GM21381 (cell line): ENCODE measurements around the gene LPAR1.

Experiments used
- ATAC-seq: cut with Tn5 transposase; IDR thresholded peaks from one replicate; pipeline ENCODE4 v1.9.1; 2021; ENCODE audit warnings: mild to moderate bottlenecking, moderate library complexity; ENCODE audit not compliant: unreplicated experiment

LPAR1 gene

DNA sequence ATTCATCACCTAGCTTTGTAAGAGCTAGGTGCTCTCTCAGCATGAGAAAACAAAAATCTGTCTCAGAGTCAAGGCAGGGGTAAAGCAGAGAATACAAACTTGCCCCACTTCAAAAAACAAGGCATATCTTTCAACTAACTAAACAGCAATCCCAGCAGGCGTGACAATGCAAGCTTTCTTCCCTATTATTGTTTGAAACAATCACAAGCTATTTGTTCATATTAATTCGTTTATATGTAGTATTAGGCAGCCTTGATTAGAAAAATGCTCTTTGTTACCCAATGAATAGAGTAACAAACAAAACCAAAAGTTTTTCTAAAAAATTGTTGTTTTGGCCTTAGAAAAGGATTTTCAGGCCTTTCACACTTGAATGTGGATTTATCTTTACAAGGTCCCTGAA lies 71.1 kb downstream of the LPAR1 start:
- ATAC-seq, result no peak

DNA sequence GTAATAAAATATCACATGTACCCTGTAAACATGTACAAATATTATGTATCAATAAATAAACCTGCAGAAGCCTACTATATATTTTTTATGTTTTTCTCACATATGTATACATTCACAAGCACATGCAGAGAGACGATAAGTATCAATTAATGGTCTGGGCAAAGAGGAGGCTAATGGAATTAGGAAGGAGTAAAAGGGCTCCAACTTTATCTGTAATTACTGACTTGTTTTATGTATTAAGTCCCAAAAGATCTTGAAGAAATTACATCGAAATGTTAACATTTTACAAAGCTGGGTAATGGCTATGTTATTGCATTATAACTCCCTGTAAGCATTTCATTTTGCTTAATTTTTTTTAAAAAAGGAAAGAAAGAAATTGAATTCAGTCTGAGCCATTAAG lies 78.0 kb downstream of the LPAR1 start:
- ATAC-seq, result no peak

DNA sequence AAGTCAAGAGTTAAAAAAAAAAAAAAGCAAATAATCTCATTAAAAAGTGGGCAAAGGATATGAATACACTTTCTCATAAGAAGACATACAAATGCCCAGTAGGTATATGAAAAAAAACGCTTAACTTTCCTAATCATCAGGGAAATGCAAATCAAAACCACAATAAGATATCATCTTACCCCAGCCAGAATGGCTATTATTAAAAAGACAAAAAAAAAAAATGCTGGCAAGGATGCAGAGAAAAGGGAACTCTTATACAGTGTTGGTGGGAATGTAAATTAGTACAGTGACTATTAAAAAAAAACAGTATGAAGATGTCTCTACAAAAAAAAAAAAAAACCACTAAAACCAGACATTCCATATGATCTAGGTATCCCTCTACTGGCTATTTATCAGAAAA lies 79.4 kb downstream of the LPAR1 start:
- ATAC-seq, result no peak

DNA sequence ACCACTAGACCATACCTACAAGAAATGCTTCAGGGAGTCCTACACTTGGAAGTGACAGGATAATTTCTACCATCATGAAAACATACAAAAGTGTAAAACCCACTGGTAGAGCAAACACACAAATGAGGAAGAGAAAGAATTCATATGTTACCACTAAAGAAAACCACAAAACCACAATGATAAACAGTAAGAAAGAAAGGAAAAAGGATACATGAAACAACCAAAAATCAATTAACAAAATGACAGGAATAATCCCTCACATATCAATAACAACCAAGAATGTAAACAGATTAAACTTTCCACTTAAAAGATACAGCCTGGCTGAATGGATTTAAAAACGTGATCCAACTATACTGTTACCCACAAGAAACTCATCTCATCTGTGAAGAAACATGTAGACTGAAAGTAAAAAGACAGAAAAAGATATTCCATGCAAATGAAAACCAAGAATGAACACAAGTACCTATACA lies 83.4 kb downstream of the LPAR1 start:
- ATAC-seq, result peak; percentile 54

DNA sequence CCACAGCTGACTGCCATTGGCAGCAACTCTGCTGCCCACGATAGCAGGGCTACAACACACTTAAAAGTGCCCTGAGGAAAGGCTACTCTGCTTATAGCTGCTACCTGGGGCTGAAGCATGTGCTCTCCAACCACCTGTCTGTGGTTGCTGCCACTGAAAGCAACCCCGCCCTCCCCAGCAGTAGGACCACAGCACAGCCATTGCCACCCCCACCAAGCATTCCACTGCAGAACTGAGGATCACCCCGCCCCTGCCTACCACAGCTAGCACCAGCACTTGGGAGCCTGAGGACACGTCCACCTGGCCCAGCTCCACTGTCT lies 85.8 kb downstream of the LPAR1 start:
- ATAC-seq, result no peak

DNA sequence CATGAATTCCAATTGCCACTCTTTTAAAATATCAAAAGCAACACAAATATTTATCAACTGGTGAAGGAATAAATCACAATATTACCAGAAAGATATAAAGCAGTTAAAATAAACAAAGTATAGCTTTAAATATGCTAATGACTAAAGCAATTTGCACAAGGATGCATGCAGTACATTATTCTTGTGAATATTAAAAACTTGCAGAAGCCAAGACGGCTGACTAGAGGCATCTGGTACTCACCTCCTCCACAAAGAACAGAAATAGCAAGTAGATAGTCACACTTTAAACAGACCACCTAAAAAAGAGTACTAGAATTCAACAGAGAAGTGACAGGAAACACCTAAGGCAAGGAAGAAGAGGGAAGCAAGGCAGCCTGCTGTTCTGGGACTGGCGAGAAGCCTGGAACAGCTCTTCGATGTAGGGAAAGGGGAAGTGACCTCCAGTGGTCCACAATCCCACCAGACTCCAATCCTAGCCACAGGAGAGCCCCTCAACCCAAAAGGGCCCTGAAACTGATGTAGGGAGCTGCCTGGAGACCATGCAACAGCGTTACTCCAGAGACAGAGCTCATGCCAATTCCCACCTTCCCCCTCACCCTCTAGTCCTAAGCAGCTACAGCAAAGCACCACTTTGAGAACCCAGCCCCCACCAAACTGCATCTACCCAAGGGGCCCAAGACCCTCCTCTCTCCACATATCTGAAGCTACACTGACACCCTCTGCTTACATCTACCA lies 86.3 kb downstream of the LPAR1 start:
- ATAC-seq, result no peak

DNA sequence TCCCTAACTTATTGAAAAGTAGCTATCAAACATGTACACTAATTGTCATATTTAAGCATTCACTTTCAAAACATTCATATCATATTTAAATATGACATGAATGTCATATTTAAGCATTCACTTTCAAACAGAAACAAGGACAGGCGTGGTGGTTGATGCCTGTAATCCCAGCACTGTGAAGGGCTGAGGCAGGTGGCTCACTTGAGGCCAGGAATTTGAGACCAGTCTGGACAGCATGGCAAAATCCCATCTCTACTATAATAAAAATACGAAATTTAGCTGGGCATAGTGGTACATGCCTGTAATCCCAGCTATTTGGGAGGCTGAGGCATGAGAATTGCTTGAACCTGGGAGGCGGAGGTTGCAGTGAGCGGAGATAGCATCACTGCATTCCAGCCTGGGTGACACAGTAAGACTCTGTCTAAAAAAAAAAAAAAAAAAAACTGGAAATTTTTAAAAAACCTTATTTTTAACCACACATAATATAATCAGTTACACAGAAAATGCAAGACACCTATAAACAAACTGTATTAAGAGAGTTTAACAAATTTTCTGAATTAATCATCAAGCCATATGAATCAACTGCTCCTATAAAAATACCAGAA lies 88.1 kb downstream of the LPAR1 start:
- ATAC-seq, result no peak

DNA sequence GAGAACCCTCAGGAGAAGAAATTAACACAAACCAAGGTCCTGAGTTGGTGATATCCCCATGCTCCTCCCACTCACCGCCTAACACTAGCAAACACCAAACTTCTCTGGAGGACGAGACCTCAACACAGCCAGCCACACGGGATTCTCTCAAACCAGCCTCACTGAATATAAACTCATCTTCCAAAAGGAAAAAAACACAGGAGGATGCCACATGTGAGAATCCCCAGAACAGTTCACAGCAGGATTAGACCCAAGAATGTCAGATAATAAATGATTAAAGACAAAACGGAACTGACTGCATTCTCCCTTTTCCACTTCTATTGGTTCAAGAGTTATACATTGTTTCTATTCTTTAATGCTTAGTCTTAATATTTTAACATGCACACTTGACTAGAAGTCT lies 89.2 kb downstream of the LPAR1 start:
- no peak for ATAC-seq

DNA sequence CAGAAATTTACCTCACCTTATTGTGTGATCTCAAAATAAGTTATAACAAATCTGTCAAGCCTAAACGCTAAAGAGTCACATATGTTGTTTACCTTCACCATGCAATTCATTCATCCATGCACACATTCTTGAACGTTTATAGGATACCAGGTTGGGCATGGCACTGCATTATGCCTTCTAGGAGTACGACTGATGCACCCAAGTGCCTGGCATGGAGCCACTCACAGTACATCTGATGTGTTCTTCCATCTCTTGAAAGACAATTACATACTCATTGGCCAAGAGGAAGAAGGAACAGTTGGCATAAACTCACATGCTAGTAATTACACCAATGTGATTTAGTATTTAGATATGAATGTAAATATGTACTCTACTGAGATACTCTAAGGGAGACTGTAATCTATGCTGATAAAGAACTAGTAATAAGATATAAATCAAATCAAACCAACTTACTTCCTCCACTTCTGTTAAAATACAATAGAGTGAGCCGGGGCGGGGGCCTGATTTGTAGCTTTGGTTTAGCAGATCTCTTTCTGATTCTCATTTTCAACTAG lies 90.7 kb downstream of the LPAR1 start:
- ATAC-seq, result no peak

DNA sequence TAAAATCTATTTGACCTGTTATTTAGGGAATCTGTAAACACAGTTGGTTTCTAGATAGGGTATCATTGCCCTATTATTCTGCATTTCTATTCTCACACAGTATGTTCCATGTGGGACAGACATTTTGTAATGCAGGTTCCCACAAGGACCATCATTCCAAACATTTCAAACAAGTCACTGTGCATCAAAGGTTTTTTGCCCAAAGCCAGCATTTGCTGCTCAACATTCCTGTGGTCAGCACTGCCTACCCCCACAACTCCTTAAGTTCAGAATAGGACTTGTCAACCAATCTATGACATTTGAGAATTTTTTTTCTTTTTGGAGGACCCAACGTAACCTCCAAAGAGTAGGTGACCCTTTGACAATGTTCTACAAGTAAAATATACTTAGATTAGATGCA lies 95.7 kb downstream of the LPAR1 start:
- no peak for ATAC-seq

DNA sequence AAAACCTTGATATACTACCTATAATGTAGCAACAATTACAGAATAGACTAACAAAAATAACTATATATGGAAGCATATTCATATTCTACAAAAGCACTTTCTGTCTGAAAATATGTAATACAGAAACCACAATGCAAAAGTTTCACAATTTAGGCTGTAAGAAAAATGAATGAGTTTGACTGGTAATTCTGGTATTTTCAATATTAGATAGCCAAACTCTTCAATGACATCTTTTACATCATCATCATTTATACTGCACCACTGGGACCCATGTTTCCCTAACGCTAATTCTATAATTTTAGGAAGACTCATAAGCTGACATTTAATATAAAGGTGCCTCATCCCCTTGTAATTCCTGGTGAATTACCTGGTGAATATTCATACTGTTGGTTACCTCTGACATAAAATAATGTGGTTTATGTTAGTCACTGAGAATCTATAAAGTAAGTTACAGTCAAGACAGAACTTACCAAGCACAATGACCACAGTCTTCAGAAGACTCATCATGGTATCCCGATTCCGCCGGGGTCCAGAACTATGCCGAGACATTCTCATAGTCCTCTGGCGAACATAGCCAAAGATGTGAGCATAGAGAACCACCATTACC lies 97.2 kb downstream of the LPAR1 start:
- ATAC-seq, result no peak

DNA sequence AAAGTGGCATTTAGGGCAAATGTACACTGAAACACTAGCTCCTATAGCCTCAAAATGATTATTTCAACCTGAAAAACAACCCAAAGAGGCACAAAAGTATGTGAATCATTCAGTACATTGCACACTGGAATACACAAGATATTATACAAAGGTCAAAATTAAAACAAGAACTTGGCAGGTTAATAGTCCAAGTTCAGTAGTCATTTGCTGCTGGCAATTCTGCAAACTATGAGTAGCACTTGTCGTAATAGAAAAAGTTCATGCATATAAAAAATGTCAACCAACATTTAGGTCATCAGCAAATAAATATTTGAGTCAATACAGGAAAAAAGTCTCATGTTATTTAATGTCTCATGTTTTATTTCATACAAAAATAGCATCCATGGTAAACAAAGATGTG lies 98.7 kb downstream of the LPAR1 start:
- ATAC-seq, result no peak

DNA sequence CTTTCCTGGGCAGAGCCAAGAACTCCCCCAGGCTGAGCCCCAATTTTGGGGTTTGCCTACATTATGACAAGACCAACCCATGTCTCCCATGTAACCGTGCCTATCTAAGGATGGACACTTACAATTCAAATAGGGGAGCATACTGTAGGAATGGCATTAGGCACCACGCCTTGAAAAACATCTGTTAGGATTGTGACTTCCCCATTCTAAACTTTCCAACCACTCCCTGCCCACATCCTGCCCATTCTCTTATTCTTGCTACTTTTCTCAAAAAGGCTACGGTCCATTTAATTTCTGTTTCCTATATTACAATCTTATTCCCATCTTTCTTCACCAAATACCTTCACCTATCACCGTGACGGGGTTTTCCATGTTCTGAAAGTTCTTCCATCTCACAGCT lies 99.2 kb downstream of the LPAR1 start:
- no peak for ATAC-seq

DNA sequence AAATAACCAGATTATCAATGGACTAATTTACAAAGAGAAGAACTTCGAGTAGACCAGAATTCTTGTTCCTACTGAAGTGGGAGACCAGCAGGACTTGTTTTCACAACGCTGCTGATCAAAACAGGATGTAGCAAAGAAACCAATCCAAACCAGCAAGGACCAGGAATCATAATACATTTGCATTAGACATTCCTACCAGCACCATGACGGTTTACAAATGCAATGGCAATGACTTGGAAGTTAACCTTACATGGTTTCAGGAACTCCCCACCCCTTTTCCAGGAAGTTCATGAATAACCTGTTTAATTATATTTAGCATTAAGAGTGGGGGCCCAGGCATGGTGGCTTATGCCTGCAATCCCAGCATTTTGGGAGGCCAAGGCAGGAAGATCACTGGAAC lies 100.0 kb downstream of the LPAR1 start:
- ATAC-seq, result no peak

DNA sequence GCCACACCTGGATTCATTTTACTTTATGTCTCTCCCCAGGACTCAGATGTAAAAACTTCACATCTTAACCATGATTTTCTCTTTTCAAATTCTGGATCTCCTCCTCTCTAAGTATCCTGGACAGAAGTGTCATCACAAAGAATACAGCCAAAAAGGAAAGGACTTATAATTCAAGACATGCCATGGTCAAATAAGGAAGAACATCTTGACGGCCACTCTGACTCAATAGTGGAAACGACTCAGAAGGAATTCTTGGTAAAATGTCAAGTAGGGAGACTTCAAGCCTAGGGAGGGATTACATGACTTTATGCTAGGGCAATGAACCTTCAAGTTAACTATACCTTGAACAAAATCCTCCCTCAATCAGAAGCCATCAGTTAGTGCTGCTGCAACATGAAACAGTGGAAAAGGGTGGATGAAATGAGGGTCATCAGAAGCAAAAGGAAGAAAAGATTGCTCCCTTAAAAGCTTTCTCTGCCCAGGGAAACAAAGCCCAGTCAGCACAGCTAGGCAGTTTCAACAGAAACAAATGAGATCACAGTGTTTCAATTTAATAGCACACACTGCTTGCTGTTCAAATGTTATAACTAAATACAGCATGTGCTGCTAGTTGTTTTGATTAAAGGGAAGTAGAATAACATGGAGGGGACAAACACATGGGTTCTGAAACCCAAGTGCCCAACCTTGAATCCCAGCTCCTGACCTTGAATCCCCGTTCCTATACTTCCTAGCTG lies 101.4 kb downstream of the LPAR1 start:
- no peak for ATAC-seq

DNA sequence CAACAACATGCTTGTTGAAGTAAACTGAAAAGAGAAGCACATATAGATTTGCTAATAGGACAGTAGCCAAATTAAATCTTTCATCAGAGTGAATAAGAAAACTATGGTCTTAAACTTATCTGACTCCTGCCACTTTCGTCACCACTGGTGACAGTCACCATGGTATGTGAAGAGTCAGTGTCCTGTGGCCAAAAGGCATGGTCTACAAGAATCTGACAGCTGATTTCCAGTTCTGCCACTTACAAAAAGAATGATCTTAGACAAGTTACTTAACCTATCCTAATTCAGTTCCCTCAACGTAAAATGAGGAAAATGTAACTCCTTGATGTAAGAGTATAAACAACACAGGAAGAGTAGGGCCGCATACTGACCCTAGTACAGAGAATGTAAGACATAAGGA lies 102.0 kb downstream of the LPAR1 start:
- ATAC-seq, result no peak

DNA sequence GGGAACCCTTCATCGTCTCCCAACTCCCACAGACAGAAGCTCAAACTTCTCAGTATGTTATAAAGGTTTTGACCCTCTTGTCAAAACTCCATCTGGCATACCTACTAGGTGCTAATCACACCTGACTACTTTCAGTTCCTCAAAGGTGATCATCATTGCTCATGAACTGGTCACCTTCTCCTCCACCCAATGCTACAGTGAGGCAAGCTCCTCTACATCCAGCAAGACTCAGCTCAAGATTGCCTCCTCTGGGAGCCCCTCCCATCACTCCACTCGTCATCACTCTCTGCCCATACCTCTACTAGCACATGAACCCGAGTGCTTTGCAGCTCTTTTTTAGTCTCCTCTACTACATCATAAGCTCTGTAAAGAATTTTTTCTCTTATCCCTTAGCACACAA lies 102.4 kb downstream of the LPAR1 start:
- ATAC-seq, result no peak

DNA sequence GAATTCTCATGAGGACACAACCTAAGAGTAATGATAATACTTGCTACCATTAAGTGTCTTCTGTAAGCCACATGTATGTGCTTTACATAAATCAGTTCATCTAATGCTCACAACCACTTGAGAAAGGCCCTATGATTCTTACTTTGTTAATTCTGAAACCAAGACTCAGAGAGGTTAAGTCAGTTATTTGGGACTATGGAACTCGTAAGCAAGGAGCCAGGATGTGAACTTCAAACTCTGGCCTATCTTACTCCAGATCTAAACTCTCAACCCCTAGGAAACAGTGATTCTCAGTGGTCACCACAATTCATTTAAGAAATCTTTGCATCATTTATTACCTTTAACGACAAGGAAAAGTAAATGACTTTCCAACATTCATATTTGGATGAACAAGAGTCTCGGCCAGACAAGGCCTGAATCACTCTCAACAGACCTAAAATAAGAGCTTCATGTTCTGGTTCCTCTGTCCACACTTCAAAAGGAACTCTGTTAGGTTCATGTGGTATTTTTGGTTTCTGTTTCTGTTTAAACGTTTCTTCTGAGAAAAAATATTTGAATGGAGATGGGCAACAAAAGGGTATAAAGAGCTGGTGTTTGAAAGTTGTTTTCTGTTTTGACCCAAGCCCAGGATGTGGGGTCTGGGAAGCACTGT lies 104.8 kb downstream of the LPAR1 start:
- ATAC-seq, result peak; percentile 77

DNA sequence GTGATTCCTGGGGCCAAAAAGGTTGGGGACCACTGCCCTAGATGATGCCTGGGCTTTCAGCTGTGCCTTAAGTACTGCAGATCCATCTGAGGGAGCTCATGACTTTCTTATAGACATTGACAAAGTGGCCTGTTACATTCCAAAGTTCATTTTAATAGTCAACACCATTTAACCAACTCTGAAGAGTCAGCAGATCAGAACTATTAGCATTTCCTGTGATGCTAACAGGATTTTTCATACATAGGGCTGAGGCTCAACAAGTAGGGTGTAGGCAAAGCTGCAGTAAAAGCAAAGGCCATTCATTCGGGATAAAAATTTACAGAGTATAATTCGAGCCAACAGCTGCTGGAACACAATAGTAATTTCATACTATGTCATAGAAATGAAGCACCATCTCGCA lies 105.4 kb downstream of the LPAR1 start:
- ATAC-seq, result no peak

DNA sequence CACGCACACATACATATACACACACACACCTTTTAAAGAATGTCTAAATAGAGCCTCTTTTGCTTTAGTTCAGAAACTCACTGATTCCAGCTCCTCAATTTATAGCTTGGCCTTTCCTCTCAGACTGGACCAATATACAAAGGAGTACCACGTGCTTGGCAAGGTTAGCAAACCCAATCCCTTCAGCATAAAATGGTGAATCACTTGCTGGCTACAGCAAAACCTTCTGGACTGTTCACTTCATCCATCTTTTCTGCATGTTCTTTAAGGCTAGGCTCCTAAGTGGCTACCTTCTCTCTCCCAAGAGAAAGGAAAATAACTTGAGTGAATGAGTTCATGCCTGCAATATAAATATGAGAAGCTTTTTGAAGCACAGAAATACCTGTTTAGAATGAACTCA lies 109.7 kb downstream of the LPAR1 start:
- ATAC-seq, result no peak

DNA sequence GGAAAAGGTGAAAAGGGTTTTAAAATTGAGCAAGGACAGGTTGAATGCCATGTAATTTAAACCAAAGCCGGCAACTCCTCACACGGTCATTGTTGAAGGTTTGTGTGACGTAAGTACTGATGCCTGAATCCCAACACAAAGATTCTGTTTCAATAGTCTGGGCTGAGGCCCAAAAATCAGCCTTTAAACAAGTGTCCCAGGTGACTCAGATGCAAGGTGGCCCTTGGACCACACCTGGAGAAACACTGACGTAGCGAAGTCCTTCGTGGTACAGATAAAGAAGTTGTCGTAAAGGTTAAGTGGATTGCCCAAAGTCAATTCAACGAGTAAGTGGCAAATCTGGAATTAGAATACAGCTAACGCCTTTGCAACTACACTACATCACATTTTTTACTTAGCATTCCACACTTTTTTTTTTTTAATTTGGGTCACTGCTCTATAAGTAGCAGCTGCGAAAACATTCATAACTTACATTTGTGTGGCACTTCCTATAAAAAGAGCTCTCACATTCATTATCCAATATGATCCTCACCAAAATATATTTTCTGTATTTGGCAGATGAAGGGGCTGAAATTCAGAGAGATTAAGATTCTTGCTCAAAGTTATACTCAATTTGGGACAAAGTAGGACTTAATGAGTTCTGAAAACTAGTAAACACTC lies 111.3 kb downstream of the LPAR1 start:
- no peak for ATAC-seq
